Panc1 (cell line): ENCODE measurements around the gene MACROD2.

Experiments
- CTCF ChIP-seq: fragments of 450-650 bp; IDR thresholded peaks from 2 replicates; pipeline ENCODE4 v1.5.1; 2017; ENCODE audit warnings: mild to moderate bottlenecking
- POLR2AphosphoS5 ChIP-seq: IDR thresholded peaks from 2 replicates; pipeline ENCODE4 v1.6.1; 2012; ENCODE audit warnings: mild to moderate bottlenecking, low read depth, low read length, moderate library complexity
- REST ChIP-seq, 2 experiments: IDR thresholded peaks; 2 replicates each; pipeline ENCODE4 v1.6.1; 2011 to 2012; ENCODE audit warnings: low read depth in 2 of 2, control low read depth in 1 of 2, low read length in 1 of 2, mild to moderate bottlenecking in 1 of 2, moderate library complexity in 1 of 2; ENCODE audit not compliant: insufficient read depth in 1 of 2
- SIN3A ChIP-seq: IDR thresholded peaks from 2 replicates; pipeline ENCODE4 v1.6.1; 2012; ENCODE audit warnings: low read depth, mild to moderate bottlenecking, low read length, moderate library complexity, borderline replicate concordance; ENCODE audit not compliant: insufficient read depth
- TCF7L2 ChIP-seq: IDR thresholded peaks from 2 replicates; pipeline ENCODE4 v1.6.1; 2011; ENCODE audit warnings: mild to moderate bottlenecking, low read depth, low read length, inconsistent platforms

GRCh38 chr20:15814360-15814759 is 1819.0 kb downstream of the MACROD2 start:
- TF ChIP-seq TCF7L2 (no peak), CTCF (no peak), POLR2AphosphoS5 (no peak), SIN3A (no peak), REST (IDR thresholded peaks at IDR 0.05; ENCODE audit: insufficient read depth in 1 of 2, low read depth in 2 of 2, low read length in 1 of 2) (no peak)
